Right ventricle myocardium superior (tissue), 1 donor: ENCODE results near the gene NPNT. TPM values are rescaled to one million over a fixed set of nuclear protein-coding genes. Genes with fewer than 3 reads are reported as not detected.
A peak's percentile ranks its signal among the peaks of the same experiment; 100 is the strongest.

Source experiments
- ATAC-seq: fragments of 200-7000 bp; cut with Tn5 transposase; one replicate; pipeline ENCODE4 v1.9.1; 2020; ENCODE audit warnings: mild to moderate bottlenecking; ENCODE audit not compliant: poor library complexity
- DNase-seq: peaks from one replicate; pipeline ENCODE4 v3.0.0-alpha.2; 2020
- intact Hi-C: fragments of 100-400 bp; cut with DNase I; formaldehyde crosslinking; loops from one replicate; pipeline ENCODE4 v1.11.2; 2022
- total RNA-seq: library from RNA; stranded (reverse); fragmentation: NEBNext Ultra II Directional; extraction: Animal tissue kit (Norgen Biotek cat#: 25700); gene quantifications from one replicate; pipeline ENCODE4 v1.2.1, GENCODE V29; 2021
- donor health status: DM: no; HTN: yes; CAD: no; lungs with severe emphysema.

NPNT gene
- total RNA-seq, 1 donor from 2014 or later, result 2.1 TPM

DNA sequence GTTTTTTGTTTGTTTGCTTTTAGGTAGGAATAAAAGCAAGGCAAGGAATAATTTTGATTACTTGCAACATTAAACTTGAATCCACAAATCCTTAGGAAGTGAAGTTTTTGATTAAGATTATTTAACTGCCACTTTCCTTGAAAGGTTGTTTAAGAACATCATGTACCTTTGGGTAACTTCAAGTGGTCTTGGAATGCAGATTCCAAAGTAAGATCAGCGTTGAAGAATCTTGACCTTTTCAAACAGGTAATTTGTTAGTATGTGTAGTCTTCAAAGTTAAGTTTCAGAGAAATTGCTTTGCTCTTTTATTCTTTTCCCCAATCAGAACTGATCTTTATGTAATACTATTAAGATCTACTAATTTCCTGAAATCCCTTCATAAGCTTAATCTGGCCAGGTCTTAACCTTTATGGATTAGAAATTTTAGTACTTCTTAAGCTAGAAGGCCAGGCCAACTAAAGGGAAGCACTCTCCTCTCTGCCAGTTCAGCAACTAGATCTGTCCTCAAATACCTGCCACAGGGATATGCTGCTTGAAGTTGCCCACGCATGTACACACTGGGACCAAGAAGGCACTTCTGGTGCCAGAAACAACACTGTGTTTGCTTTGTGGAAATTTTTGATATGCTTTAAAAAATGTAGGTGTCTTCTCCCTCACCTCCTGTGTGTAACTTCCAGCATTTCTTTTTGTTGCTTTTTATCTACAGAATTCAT, 7.4 kb downstream of the NPNT start:
- no peak for DNase-seq
- no peak for ATAC-seq
- intact Hi-C loops, result no loop called here

DNA sequence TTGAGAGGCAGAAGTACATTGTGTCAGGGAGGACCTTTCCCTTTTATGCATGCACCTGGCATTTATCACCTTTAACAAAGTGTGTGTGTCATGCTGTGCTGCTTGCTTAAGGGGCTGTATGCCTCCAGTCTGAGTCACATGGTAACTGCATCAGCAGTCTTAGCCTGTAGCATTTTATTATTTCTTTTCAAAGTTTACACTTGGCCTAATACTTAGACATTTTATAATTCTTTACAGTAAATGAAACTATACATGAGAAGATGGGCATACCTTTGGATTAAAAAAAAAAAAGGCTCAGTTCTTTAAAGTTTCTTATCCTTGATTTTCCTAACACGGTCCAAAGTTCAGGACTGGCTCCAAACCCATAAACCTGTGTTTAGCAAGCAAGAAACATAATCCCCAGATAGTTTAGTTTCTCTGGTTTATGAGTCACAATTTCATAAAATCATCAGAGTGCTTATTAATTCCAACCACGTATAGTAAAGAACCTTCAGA, 14.6 kb downstream of the NPNT start:
- intact Hi-C loops, result no loop called here
- DNase-seq, result no peak
- ATAC-seq, result no peak

DNA sequence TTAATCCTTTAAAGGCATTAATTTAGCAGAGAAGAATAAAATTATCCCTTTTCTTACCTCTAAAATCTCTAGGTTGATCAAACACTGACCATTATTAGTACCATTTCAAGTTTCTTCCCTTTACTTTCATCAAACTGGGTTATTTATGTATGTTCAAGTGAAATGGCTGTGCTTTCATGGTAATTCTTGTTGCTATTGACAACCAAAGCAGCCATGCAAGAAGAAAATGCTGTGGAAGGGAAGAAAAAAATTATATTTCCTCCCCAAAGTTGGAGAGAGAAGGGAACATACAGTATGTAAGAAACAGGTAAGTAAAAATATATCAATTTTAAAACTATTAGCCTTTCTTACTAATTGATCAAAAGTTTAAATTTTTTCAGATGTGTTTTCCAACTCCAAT, 16.2 kb downstream of the NPNT start:
- ATAC-seq (no peak), DNase-seq (no peak)
- intact Hi-C loops, result no loop called here

DNA sequence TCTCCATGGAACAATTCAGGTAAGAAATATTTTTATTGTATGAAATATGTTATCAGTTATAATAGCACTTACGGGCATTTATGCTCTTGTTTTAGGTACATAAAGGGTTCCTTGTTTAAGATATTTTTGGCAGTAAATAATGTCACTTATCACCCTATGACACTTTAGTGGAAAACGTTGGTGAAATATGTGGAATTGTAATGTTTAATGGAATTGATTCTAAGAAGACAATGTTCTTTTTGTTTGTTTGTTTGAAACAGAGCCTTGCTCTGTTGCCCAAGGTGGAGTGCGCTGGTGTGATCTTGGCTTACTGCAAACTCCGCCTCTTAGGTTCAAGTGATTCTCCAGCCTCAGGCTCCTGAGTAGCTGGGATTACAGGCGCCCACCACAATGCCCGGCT, 17.4 kb downstream of the NPNT start:
- no peak for ATAC-seq
- DNase-seq, result no peak
- intact Hi-C loops, result no loop called here

DNA sequence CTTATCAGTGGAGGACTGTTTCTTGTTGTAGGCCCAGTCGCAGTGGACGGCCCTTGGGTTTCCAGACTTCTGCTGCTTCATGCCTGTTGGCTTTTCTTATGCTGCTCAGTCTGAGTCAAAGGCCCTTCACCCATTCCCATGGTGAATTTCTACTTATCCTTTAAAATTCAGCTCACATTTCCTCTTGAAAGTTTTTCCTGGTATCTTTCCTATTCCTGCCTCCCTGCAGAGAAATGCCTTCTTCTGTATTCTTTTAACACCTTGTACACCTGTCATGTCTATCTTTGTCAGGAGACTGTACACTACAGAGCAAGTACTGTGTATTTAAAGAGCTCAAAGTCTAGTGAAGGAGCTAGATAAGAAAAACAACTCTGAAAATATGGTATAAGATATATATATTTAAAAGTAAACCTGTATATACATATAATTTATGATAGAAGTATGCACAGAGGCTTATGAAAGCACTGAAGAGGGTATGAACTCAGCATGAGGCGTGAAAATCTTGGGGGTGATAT, 22.0 kb downstream of the NPNT start:
- ATAC-seq (no peak), DNase-seq (no peak)
- intact Hi-C loops, result no loop called here

DNA sequence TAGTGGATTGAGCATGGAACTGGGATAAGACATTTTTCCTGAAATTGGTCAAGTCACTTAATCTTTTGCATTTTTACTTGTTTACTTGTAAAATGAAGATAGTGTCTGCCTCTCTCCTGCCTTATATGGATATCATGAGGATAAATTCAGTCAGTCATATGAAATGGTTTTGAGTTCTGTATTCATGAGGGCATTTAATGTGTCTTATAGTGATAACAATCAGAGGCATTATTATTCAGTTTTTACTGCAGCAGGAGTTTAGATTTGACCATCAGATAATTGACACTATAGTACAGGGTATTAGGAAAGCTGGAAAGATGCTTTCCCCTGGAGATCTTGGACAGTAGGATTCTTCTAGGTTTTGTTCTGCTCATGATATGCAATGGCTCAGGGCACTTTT, 26.0 kb downstream of the NPNT start:
- ATAC-seq, result no peak
- DNase-seq, result no peak
- intact Hi-C loops, result no loop called here

DNA sequence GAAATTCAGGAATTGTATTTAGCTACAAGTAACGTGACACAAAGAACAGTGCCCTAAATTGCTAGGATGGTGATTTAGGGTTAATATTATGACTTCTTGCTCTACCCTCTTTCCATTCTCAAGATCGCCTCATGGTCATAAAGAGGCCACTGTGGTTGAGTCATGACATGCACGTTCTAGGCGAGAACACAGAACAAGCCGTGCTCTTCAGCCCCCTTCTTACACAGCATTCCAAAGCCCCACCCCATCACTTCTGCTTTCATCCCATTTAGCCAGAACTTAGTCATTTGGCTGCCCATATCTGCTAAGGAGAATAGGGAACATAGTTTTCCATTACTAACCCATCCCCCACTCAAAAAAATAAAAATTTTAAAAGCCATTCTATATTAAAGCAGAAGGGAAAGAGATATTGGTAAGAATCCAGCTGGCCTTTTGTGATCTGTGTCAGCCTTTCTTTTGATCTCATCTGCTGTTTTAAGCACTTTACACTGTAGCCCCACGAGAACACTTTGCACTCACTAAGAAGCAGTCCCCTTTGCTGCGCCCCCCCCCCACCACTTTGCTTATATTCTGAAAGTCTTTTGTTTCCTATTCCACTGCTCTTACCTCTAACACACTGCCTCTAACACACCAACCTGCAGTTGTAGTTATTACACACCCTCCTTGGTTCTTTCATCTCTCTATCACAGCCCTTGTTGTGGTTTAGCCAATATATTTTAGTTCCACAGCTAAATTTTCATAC, 28.4 kb downstream of the NPNT start:
- ATAC-seq (no peak), DNase-seq (no peak)
- intact Hi-C loops, result no loop called here

DNA sequence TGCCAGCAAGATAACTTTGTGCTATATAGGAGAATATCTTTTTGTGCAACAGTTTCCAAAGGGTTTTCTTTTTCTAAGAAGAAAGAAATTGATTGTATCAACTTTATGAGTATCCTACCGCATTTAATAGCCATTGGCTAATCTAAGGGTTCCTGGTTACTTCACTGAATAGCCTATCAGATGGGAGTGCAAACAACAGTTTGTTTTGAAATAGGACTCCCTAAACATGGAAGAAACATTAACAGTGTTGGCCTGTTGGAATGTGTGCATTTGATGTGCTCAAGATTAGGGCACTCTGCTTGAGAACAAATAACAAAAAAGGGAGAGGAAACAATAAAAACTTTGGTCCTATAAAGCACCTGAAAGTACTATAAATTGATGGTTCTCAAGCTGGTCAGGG, 29.1 kb downstream of the NPNT start:
- intact Hi-C loops, result no loop called here
- DNase-seq (no peak), ATAC-seq (no peak)

DNA sequence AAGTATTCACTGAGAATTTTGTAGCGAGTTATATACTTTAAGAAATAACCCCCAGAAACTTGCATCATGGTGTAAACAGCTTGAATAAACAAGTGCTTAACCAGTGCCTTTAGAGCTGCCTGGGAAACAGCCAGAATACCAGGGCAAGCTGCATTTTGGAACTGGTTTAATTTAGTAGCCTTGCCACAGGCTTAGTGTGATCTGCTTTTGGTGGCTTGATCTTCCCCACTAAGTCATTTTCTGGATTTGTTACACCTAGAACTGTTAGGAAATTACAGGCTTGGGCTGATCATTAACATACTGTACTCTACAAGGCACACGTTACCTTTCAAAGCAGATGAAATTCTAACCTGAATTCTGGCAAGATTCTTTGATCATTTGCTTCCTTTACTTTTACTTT, 35.4 kb downstream of the NPNT start:
- no peak for ATAC-seq
- intact Hi-C loops, result no loop called here
- no peak for DNase-seq

DNA sequence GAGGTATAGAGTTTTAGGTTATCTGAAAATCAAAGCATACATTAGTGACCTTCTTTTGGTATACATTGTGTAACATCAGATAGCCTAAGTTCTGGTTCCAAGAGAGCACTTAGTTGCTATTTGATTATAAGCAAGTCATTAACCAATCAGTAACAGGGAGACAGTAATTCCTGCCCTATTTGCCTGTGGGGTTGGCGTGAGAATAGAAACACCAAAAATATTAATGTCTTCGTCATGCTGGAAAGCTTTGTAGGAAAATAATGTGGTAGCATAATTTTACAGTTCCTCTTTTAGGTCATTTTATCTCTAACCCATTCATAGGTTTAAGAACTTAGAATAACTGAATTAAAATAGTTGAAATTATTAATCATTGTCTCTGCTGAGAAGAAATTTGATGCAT, 37.8 kb downstream of the NPNT start:
- no peak for DNase-seq
- intact Hi-C loops, result no loop called here
- no peak for ATAC-seq

DNA sequence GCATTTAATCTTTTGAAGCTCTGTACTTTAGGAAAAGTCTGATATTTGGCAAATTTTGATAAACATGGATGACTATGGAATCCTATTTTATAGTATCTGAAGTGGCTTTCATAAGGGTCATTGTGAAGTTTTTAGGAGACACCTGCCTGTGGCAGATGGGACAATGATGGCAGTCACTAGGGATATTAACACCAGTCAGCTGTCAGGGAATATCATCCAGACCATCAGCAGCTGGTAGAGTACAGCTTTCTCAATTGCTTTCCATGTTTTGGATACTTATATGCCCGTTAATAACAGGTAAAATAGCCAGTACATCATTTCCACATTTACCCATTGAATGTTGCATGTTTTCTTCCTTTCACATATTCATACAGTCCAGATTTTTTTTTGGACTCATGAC, 39.1 kb downstream of the NPNT start:
- DNase-seq (no peak), ATAC-seq (no peak)

DNA sequence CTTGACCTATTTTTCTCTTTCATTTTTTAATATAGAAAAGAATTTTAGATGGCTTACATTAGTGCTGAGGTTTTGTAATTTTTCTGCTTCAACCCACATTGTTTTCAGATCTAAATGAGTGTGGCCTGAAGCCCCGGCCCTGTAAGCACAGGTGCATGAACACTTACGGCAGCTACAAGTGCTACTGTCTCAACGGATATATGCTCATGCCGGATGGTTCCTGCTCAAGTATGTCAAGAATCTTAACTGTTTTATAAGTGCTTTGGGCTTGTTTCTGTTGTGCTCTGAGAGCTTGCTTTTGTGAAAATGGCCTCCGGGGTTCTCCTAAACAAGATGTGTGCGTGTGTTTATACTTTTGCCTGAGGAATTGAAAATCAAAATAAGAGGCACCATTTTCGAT, 41.6 kb downstream of the NPNT start:
- ATAC-seq (no peak), DNase-seq (no peak)
- intact Hi-C loops, result no loop called here

More for the DNA sequence above, 39.1 kb downstream of the NPNT start:
- intact Hi-C loops, result no loop called here

DNA sequence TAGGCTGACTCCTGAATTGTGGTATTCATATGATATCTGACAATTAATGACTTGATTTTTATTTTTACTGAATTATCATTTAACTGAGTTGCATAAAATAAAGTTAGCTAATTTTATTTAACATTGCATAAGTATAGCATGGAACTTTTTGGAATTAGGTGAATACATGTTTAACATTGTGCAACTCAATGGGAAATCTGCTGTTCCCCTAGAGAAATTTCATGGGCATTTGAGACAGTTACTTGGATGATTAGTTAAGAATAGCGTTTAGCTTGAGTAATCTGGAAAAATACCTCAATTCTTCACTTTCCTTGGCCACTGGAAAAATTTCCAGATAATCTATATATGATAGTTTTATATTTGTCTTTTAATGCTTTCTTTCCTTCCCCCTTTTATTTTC, 42.5 kb downstream of the NPNT start:
- ATAC-seq (no peak), DNase-seq (no peak)
- intact Hi-C loops, result no loop called here

DNA sequence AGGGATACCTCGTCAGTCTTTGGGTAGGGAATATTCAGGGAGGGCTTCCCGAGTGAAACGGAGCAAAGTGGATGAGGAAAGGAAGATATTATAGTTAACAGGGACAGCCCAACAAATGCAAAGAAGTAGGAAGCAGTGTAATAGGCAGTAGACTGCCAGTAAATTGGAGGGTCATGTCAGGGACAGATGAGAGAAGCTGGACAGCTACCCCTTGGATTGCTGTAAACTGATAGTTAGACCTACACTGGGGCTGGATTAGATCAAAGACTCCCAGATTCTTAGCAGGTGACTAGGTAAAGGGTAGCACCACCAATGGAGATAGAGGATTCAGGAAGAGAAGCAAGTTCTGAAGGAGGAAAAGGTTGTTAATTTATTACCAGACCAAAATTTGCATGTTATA, 48.0 kb downstream of the NPNT start:
- no peak for DNase-seq
- no peak for ATAC-seq
- intact Hi-C loops, result no loop called here

DNA sequence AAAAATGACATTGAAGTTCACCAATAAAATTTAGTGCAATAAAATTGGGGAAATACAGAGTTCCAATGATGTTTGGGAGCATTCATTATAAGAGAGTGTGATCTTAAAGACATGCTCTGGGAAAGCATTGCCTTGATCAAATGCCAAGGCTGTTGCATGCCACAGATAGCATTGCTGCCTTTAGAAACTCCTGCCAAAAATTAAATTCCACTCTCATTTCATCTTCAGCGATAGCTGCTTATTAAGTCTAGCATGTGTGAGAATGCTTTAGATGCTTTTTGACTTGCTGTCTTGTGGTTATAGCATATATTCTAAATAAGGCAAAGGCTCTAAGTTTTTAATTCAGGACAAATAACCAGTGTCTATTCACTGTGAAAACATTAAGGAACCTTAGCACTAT, 49.3 kb downstream of the NPNT start:
- intact Hi-C loops, result no loop called here
- ATAC-seq (peak; percentile 87), DNase-seq (no peak)

DNA sequence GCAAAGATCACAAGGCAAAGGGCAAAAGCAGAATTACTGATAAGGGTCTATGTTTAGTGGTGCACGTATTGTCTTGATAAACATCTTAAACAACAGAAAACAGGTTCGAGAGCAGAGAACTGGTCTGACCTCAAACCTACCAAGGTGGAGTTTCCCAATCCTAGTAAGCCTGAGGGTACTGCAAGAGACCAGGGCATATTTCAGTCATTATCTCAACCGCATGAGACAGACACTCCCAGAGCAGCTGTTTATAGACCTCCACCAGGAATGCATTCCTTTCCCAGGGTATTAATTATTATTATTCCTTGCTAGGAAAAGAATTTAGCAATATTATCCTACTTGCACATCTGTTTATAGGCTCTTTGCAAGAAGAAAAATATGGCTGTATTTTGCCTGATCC, 51.5 kb downstream of the NPNT start:
- no peak for DNase-seq
- no peak for ATAC-seq
- intact Hi-C loops, result no loop called here

DNA sequence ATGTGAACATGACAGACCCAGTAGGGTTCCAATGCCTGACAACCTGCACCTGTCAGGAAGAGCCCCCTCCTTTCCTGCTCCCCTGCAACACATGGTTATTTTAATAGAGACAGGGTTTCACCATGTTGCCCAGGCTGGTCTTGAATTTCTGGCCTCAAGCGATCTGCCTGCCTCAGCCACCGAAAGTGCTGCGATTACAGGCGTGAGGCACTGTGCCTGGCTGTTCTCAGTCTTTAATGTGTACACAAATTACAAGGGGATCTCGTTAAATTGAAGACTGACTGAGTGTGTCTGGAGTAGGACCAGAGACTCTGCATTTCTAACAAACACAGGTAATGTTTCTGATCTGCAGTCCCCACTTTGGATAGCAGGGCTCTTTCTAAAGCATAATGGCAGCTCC, 55.4 kb downstream of the NPNT start:
- ATAC-seq, result no peak
- intact Hi-C loops, result no loop called here
- no peak for DNase-seq

DNA sequence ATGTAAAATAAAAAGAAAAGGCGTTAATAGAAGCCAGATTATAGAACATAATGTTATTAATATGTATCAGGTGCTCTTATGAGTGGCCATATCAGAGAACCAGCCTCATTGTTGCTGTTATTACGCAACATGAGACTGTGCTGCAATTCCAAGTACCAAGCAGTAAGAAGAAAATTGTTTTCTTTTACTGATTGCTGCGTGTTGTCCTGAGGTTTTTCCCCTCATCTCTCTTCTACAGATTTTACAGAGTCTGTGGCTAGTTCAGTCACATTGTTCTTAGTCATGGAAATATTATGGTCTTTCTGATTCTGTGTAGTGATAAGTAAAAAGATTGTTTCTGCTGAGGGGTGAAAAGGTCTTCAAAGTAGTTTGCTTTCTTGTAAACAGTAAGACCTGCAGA, 55.9 kb downstream of the NPNT start:
- ATAC-seq (no peak), DNase-seq (no peak)
- intact Hi-C loops, result no loop called here

DNA sequence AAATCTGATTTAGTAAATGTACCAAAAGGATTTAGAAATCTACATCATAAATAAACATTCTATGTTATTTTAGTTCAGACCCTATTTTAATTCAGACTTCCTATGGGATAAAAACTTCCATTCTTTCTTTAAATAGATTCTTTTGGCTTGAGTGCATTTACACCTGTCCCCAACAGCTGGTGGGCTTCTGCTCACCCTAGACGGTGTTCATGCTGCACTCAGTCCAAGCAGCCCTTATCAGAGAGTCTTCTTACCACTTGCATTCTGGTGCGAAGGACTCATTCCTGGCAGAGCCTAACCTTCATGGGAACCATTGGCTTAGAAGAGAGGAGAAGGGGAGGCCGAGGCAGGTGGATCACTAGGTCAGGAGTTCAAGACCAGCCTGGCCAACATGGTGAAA, 57.3 kb downstream of the NPNT start:
- ATAC-seq (no peak), DNase-seq (no peak)
- intact Hi-C loops, result no loop called here

DNA sequence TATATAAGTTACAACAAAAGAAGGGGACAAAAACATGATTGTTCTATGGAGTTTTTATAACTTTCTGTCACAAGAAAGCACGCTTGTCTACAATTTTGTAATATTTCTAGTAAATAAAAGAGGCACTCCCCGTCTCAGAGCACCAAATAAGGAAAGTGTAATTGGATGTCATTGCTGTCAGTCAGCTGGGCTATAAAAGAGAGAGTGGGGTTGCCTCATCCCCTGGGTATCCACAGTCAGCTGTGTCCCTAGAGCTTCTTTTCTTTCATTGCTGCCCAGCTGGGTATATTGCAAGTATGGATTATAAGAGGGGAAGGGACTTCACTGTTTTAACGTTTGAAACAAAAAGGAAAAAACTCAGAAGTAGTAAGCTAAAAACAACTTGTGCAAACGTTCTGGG, 61.3 kb downstream of the NPNT start:
- ATAC-seq, result no peak
- intact Hi-C loops, result no loop called here

More for the DNA sequence above, 61.3 kb downstream of the NPNT start:
- no peak for DNase-seq
